ENCODE results near the gene PABPC1L2A. TPM values are rescaled to one million over a fixed set of nuclear protein-coding genes. Genes with fewer than 3 reads are reported as not detected.
"Not testable (repeated sequence)": the region's sequence is repeated elsewhere in the genome, so short reads cannot be mapped to it uniquely, and the experiment has no call there.

PABPC1L2A gene
- polyA plus RNA-seq (2011; rRNA removed) (not detected in 2 replicates), polyA minus RNA-seq (2011; rRNA and poly(A)+ RNA removed) (not detected in 2 replicates)

DNA sequence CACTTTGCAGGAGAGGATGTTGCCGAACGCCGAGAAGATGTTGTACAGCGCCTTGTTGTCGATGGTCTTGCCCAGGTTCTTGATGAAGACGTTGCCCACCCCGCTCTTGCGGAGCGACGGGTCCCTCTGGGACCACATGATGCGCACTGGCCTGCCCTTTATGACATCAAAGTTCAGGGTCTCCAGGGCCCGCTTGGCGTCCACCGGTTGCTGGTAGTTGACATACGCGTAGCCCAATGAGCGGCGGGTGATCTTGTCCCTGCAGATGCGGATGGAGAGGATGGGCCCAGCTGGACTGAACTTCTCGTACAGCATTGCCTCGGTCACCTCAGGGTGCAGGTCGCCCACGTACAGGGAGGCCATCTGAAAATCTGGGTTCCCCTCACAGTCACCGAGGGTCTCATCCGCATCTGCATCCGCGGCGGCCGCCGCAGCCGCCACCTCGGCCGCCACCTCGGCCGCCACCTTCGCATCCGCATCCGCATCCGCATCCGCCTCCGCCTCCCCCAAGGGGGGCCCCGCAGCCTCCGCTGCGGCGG lies at the start of gene PABPC1L2A:
Gene PABPC1L2A, minus strand, starts transcription at position 489 of the 539 bp plus-strand sequence. Its CDS starts 126 bp downstream, at position 363.
- POLR2A ChIA-PET; CTCF ChIA-PET; H3K9me3 ChIP-seq (ENCODE audit: control insufficient read depth, insufficient read depth, low read length); H3K4me3 ChIP-seq (ENCODE audit: low read depth, low read length); H3K27me3 ChIP-seq (ENCODE audit: control insufficient read depth, insufficient read depth, low read length); DNase-seq (ENCODE audit: low read depth, low spot score); H3K27ac ChIP-seq (ENCODE audit: low read depth, low read length): not testable (repeated sequence)

DNA sequence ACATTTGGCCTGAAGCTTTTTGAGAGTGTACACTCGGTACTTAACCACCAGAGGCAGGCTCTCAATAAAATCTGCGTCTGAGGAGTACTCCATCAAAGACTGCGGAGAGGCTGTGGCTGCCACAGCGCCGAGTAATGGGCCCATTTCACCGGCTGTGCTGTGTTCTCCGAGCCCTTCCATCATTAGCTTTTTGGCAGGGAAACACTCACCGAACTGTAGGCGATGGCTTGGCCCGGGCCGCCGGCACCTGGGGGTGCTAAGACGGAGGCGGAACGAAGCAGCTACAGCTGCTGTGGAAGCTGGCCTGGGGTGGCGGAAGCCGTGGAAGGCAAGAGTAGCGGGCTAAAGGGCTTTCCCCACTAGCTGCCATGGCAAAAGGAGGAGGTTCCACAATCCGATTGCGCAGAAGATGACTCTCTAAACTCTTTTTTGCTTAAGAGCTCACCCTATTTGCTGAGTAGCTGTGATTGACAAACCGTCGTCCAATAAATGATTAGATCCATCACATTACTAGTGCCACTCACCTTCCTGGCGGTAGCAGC lies 48.5 kb upstream of the PABPC1L2A start:
- Histone ChIP-seq H3K27me3 (ENCODE audit: control insufficient read depth, insufficient read depth, low read length) (no peaks in the 10 kb centered on the region), H3K4me3 (ENCODE audit: low read depth, low read length) (no peak overlapping the region), H3K9me3 (ENCODE audit: control insufficient read depth, insufficient read depth, low read length) (peaks cover 6% of the 10 kb centered on the region; the same call in 1 of the 2 replicates), H3K27ac (ENCODE audit: low read depth, low read length) (no peak overlapping the region)
- TF ChIP-seq CTCF (IDR thresholded peaks at IDR 0.05; ENCODE audit: low read depth, low read length), result no peak
- no peak for DNase-seq (ENCODE audit: low read depth, low spot score)
- ChIA-PET CTCF (no interaction called here), POLR2A (no interaction called here)

DNA sequence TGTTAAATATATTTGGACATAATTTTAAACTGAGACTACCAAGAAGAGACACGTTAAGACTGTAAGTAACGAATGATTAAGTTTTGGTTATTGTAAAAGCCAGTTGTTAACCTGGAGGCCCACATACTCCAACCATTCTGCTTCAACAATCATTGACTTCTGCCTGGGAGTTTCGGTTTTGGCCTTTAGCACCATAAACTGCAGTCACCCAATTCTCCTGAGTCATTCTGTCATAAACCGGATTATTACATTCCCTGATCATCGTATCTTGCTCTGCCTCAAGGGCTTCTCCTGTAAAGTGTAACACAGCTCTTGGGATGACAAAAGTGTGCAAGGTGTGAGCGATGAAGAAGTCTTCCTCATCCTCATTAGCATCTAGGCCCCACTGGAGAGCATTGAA lies 46.9 kb upstream of the PABPC1L2A start:
- ChIA-PET POLR2A (no interaction called here), CTCF (no interaction called here)
- Histone ChIP-seq H3K27ac (ENCODE audit: low read depth, low read length) (no peak overlapping the region), H3K27me3 (ENCODE audit: control insufficient read depth, insufficient read depth, low read length) (no peaks in the 10 kb centered on the region), H3K9me3 (ENCODE audit: control insufficient read depth, insufficient read depth, low read length) (peaks cover 6% of the 10 kb centered on the region; the same call in 1 of the 2 replicates), H3K4me3 (ENCODE audit: low read depth, low read length) (no peak overlapping the region)
- TF ChIP-seq CTCF (IDR thresholded peaks at IDR 0.05; ENCODE audit: low read depth, low read length), result no peak
- DNase-seq (ENCODE audit: low read depth, low spot score), result no peak

- CTCF ChIA-PET; H3K9me3 ChIP-seq (ENCODE audit: control insufficient read depth, insufficient read depth, low read length); H3K4me3 ChIP-seq (ENCODE audit: low read depth, low read length); H3K27ac ChIP-seq (ENCODE audit: low read depth, low read length); DNase-seq (ENCODE audit: low read depth, low spot score); POLR2A ChIA-PET; H3K27me3 ChIP-seq (ENCODE audit: control insufficient read depth, insufficient read depth, low read length): not testable (repeated sequence)
Observed at GRCh38 chrX:73099505-73099904, 20.2 kb upstream of the PABPC1L2A start.

DNA sequence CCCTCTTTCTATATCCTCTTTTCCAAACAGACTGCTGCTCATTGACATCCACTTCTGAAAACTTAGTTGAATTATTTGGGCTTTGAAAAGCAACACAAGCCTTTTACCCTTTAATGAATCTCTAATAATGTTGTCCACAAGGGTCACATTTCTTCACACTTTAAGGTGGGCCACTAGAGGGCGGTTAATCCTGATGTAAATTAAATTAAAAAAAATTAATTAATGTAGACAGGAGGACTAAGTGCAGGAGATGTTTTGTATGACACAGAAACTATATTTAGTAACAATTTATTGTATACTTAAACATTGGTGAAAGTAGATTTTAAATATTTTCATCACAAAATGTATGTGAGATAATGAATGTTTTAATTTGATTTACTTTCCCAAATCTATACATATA lies 7.5 kb upstream of the PABPC1L2A start:
- H3K27ac ChIP-seq (ENCODE audit: low read depth, low read length); POLR2A ChIA-PET; H3K9me3 ChIP-seq (ENCODE audit: control insufficient read depth, insufficient read depth, low read length); CTCF ChIA-PET; DNase-seq (ENCODE audit: low read depth, low spot score); H3K27me3 ChIP-seq (ENCODE audit: control insufficient read depth, insufficient read depth, low read length); H3K4me3 ChIP-seq (ENCODE audit: low read depth, low read length): not testable (repeated sequence)

GRCh38 chrX:73079884-73080283 lies 572 bp upstream of the PABPC1L2A start:
- H3K9me3 ChIP-seq (ENCODE audit: control insufficient read depth, insufficient read depth, low read length); POLR2A ChIA-PET; H3K27ac ChIP-seq (ENCODE audit: low read depth, low read length); CTCF ChIA-PET; DNase-seq (ENCODE audit: low read depth, low spot score); H3K4me3 ChIP-seq (ENCODE audit: low read depth, low read length); H3K27me3 ChIP-seq (ENCODE audit: control insufficient read depth, insufficient read depth, low read length): not testable (repeated sequence)

- H3K9me3 ChIP-seq (ENCODE audit: control insufficient read depth, insufficient read depth, low read length); DNase-seq (ENCODE audit: low read depth, low spot score); POLR2A ChIA-PET; H3K4me3 ChIP-seq (ENCODE audit: low read depth, low read length); H3K27me3 ChIP-seq (ENCODE audit: control insufficient read depth, insufficient read depth, low read length); CTCF ChIA-PET; H3K27ac ChIP-seq (ENCODE audit: low read depth, low read length): not testable (repeated sequence)
Observed at GRCh38 chrX:73078597-73078996, 715 bp downstream of the PABPC1L2A start.
